K562 (cell line): Measurements from ENCODE around the gene SMNDC1. TPM values are rescaled to one million over a fixed set of nuclear protein-coding genes. Genes with fewer than 3 reads are reported as not detected.

Source experiments
- ATAC-seq: fragments of 200-7000 bp; cut with Tn5 transposase; 3 replicates; pipeline ENCODE4 v1.9.1; 2020; ENCODE audit warnings: moderate library complexity
- BruUV-seq: library from RNA; stranded (reverse); fragments of 400-500 nt; replicated peaks from 2 replicates; lab custom pipeline; 2021; lab: Mats Ljungman, UMichigan
- CTCF ChIA-PET: fragments of 300-600 bp; formaldehyde crosslinking; extraction: SDS; loops from one replicate; lab custom pipeline; 2021; ENCODE audit warnings: low intra/inter-chr PET ratio; lab: Yijun Ruan, JAX
- POLR2A ChIA-PET: fragments of 300-600, 350-650 bp; sonication (Branson Sonifier 250); formaldehyde crosslinking; extraction: SDS; loops from one replicate; lab custom pipeline; 2021; ENCODE audit warnings: antibody characterized with exemption, inconsistent platforms; lab: Yijun Ruan, JAX
- DNase-seq, 4 experiments: peaks; one replicate each; pipeline versions ENCODE4 v3.0.0 to v3.0.0-alpha.2; 2011 to 2018; ENCODE audit warnings: low spot score in 3 of 4, mixed read lengths in 3 of 4; ENCODE audit errors: extremely low read depth in 1 of 4
- FAIRE-seq: peaks from 2 replicates; lab custom pipeline; 2011; peaks lifted over from hg19 to GRCh38; lab: Jason Lieb, UNC
- H2AFZ ChIP-seq: 2 replicates; pipeline ENCODE4 v1.6.0; 2011; ENCODE audit warnings: low read depth, low read length, control low read depth, inconsistent platforms
- H3K27ac ChIP-seq: fragments of 200-600 bp; 3 replicates; pipeline ENCODE4 v1.8.0; 2011; ENCODE audit warnings: low read depth, mild to moderate bottlenecking, control low read depth, inconsistent platforms, low read length, moderate library complexity, mixed read lengths; ENCODE audit errors: extremely low read depth
- H3K27me3 ChIP-seq, 2 experiments: fragments of 300-600 bp in 1 of 2; 2 replicates in 1 of 2; 3 replicates in 1 of 2; pipeline versions ENCODE4 v1.6.0 to v1.8.0; 2011; ENCODE audit warnings: inconsistent platforms in 2 of 2, low read length in 2 of 2, mild to moderate bottlenecking in 1 of 2, mixed read lengths in 1 of 2, moderate library complexity in 1 of 2; ENCODE audit not compliant: control insufficient read depth in 2 of 2, insufficient read depth in 2 of 2
- H3K36me3 ChIP-seq: fragments of 300-600 bp; 3 replicates; pipeline ENCODE4 v1.8.0; 2011; ENCODE audit warnings: mild to moderate bottlenecking, low read length, inconsistent platforms; ENCODE audit not compliant: control insufficient read depth, insufficient read depth
- H3K4me1 ChIP-seq, 2 experiments: fragments of 200-600 bp in 1 of 2; replicated peaks in 1 of 2; 2 replicates in 1 of 2; 3 replicates in 1 of 2; pipeline versions ENCODE4 v1.5.1 to v1.8.0; 2011; ENCODE audit warnings: inconsistent platforms in 2 of 2, low read length in 2 of 2, mild to moderate bottlenecking in 1 of 2, mixed read lengths in 1 of 2, moderate library complexity in 1 of 2; ENCODE audit not compliant: control insufficient read depth in 2 of 2, insufficient read depth in 2 of 2
- H3K4me2 ChIP-seq: 2 replicates; pipeline ENCODE4 v1.6.1; 2011; ENCODE audit warnings: low read length, control low read depth, inconsistent platforms, mixed read lengths; ENCODE audit not compliant: insufficient read depth
- H3K4me3 ChIP-seq: fragments of 200-600 bp; sonication (generic), shearing (Covaris generic); 2 replicates; pipeline ENCODE4 v1.5.1; 2016; ENCODE audit warnings: control low read depth, inconsistent platforms
- H3K79me2 ChIP-seq: fragments of 200-600 bp; 3 replicates; pipeline ENCODE4 v1.8.0; 2011; ENCODE audit warnings: low read length, inconsistent platforms; ENCODE audit not compliant: control insufficient read depth, insufficient read depth
- H3K9ac ChIP-seq, 2 experiments: 2 replicates each; pipeline versions ENCODE4 v1.6.0 to v1.6.1; 2011; ENCODE audit warnings: low read depth in 2 of 2, low read length in 2 of 2, control low read depth in 1 of 2, inconsistent platforms in 1 of 2, mild to moderate bottlenecking in 1 of 2, mixed read lengths in 1 of 2; ENCODE audit not compliant: insufficient read depth in 1 of 2
- H3K9me1 ChIP-seq: one replicate; pipeline ENCODE4 v1.6.0; 2011; ENCODE audit warnings: inconsistent platforms, mild to moderate bottlenecking, low read length, moderate library complexity; ENCODE audit not compliant: control insufficient read depth, insufficient read depth
- H3K9me3 ChIP-seq: replicated peaks from 2 replicates; pipeline ENCODE4 v1.5.1; 2011; ENCODE audit warnings: low read depth, low read length, inconsistent platforms; ENCODE audit not compliant: control insufficient read depth, insufficient read depth
- H4K20me1 ChIP-seq: replicated peaks from 2 replicates; pipeline ENCODE4 v1.6.1; 2011; ENCODE audit warnings: low read length, inconsistent platforms, mixed read lengths; ENCODE audit not compliant: control insufficient read depth, insufficient read depth
- AFF1 ChIP-seq, 2 experiments: fragments of 450-650 bp; IDR thresholded peaks; 2 replicates each; pipeline ENCODE4 v1.6.1; 2018; ENCODE audit warnings: mild to moderate bottlenecking in 2 of 2, low read depth in 1 of 2; ENCODE audit not compliant: partially characterized antibody in 2 of 2
- CBX5 ChIP-seq: IDR thresholded peaks from 2 replicates; pipeline ENCODE4 v1.6.1; 2014; ENCODE audit warnings: low read depth, borderline replicate concordance
- PML ChIP-seq: IDR thresholded peaks from 2 replicates; pipeline ENCODE4 v1.6.1; 2012; ENCODE audit warnings: low read length, inconsistent platforms
- STAG1 ChIP-seq: sonication (generic); formaldehyde crosslinking; IDR thresholded peaks from 2 replicates; pipeline ENCODE4 v1.5.0; 2020; ENCODE audit warnings: missing genetic modification reagents, borderline replicate concordance
- UBTF ChIP-seq, 2 experiments: IDR thresholded peaks; 2 replicates each; pipeline ENCODE4 v1.6.1; 2012; ENCODE audit warnings: improper control_type of control experiment in 2 of 2, low read depth in 2 of 2, low read length in 2 of 2, borderline replicate concordance in 1 of 2
- ZBTB5 ChIP-seq: fragments of 450-650 bp; IDR thresholded peaks from 2 replicates; pipeline ENCODE4 v1.6.1; 2017; ENCODE audit warnings: antibody characterized with exemption
- ZNF586 ChIP-seq: fragments of 450-650 bp; formaldehyde crosslinking; conservative IDR thresholded peaks from 2 replicates; pipeline ENCODE4 v1.4.0; 2020; ENCODE audit warnings: mild to moderate bottlenecking, moderate library complexity
- WGBS: fragments of 100-300 bp; shearing (Covaris generic); methylation state at CpG from one replicate; pipeline ENCODE4 v1.1.6; 2016; ENCODE audit warnings: low coverage, mixed read lengths; ENCODE audit not compliant: insufficient coverage; ENCODE audit errors: missing lambda C conversion rate; 5-methylcytosine and 5-hydroxymethylcytosine counted together
- in situ Hi-C: fragments of 300-500 bp; cut with MboI; formaldehyde crosslinking; loops from 4 replicates; pipeline ENCODE4 v1.15.0; 2018; ENCODE audit warnings: inconsistent platforms, mixed read lengths
- intact Hi-C: fragments of 100-400 bp; cut with micrococcal nuclease; formaldehyde crosslinking; loops from 2 replicates; pipeline ENCODE4 v1.14.2; 2022
- polyA plus RNA-seq, 8 experiments: library from polyadenylated mRNA; depleted of rRNA in 4 of 8; stranded (reverse) in 5 of 8; unstranded in 3 of 8; fragments of >200 nt; fragmentation: Nextera tagmentation in 2 of 8; fragmentation: Illumina TruSeq in 1 of 8; extraction: Ambion mirVana in 2 of 8; extraction: Trizol in 1 of 8; gene quantifications; 2 replicates each; pipeline versions ENCODE4 v1.2.1 to v1.2.3, GENCODE V29; 2011 to 2014; ENCODE audit warnings: inconsistent platforms in 1 of 8, missing spikeins in 1 of 8
- total RNA-seq, 7 experiments: library from RNA; depleted of rRNA in 6 of 7; stranded (reverse); fragments of >200 nt in 6 of 7; fragmentation: Illumina TruSeq in 2 of 7; extraction: Trizol in 2 of 7; gene quantifications; 2 replicates each; pipeline versions ENCODE4 v1.2.1 to v1.2.3, GENCODE V29; 2011 to 2021; ENCODE audit warnings: low replicate concordance in 1 of 7

SMNDC1 gene
- total and polyA plus RNA-seq, 9 of the 15 experiments (the other 6 are each of a cell fraction or from before 2014, with no cell fraction given): 6.8 to 35.8 (median 12.3) TPM

GRCh38 chr10:110244550-110244949 is 60.2 kb downstream of the SMNDC1 start (continued):
- TF ChIP-seq AFF1 (IDR thresholded peaks at IDR 0.05; ENCODE audit: low read depth in 1 of 2, partially characterized antibody in 2 of 2) (no peak), CBX5 (no peak)

- Histone ChIP-seq H3K36me3 (peaks cover 14% of the 10 kb centered on the region; the same call in 2 of the 3 replicates), H3K9me1 (no peaks in the 10 kb centered on the region), H3K27ac (no peak overlapping the region), H3K9ac (no peak overlapping the region), H3K4me1 (peaks cover 0 to 9% of the 10 kb centered on the region in 2 experiments; a peak in 2 of 5 replicates), H3K4me3 (no peak overlapping the region), H2AFZ (no peak overlapping the region), H4K20me1 (no peaks in the 10 kb centered on the region), H3K79me2 (peaks cover 52% of the 10 kb centered on the region), H3K9me3 (no peaks in the 10 kb centered on the region), H3K27me3 (no peaks in the 10 kb centered on the region), H3K4me2 (no peak overlapping the region)
- FAIRE-seq: no peak
- no peak for ATAC-seq
- no peak for DNase-seq
- ChIA-PET POLR2A (interaction anchor here (0.7 kb wide), 1 partner anchor 13 kb away, joined by 3 read pairs; no protein-coding TSS in a partner anchor), CTCF (no interaction called here)
- BruUV-seq: no TSS peak
- intact Hi-C loops: loop anchor here (5.0 kb wide), 1 partner anchor 35 kb away; no protein-coding TSS in a partner anchor
- in situ Hi-C loops: no loop called here
- WGBS: 88% methylated on average over 1 of the region's 1 CpG
- TF ChIP-seq ZBTB5 (no peak), UBTF (IDR thresholded peaks at IDR 0.05; ENCODE audit: borderline replicate concordance in 1 of 2, low read depth in 2 of 2, low read length in 2 of 2) (no peak), ZNF586 (CRISPR knock-in tag) (no peak), STAG1 (CRISPR knock-in tag) (no peak), PML (no peak)
These were observed 62.2 kb downstream of the SMNDC1 start for GRCh38 chr10:110242511-110242910.
